IMR-90 (cell line): ENCODE measurements around the gene CCDC102A. TPM values are rescaled to one million over a fixed set of nuclear protein-coding genes. Genes with fewer than 3 reads are reported as not detected.

Source experiments
- ATAC-seq: fragments of 200-7000 bp; cut with Tn5 transposase; 2 replicates; pipeline ENCODE4 v1.9.1; 2020; ENCODE audit warnings: low read depth, mild to moderate bottlenecking, moderate library complexity
- BruUV-seq: library from RNA; stranded (reverse); fragments of 400-500 nt; replicated peaks from 2 replicates; lab custom pipeline; 2021; lab: Mats Ljungman, UMichigan
- CTCF ChIA-PET: fragments of 300-600 bp; formaldehyde crosslinking; extraction: SDS; loops from one replicate; lab custom pipeline; 2021; ENCODE audit warnings: antibody characterized with exemption; lab: Yijun Ruan, JAX
- POLR2A ChIA-PET: fragments of 300-600 bp; sonication (Branson Sonifier 250); formaldehyde crosslinking; loops from one replicate; lab custom pipeline; 2022; ENCODE audit warnings: antibody characterized with exemption; ENCODE audit not compliant: unreplicated experiment; lab: Charles Lee
- DNase-seq: peaks from one replicate; pipeline ENCODE4 v3.0.0; 2013
- H2AFZ ChIP-seq: replicated peaks from 2 replicates; pipeline ENCODE3; 2013; ENCODE audit warnings: low read length, mild to moderate bottlenecking; ENCODE audit not compliant: poor library complexity
- H2AK5ac ChIP-seq: 2 replicates; pipeline ENCODE4 v1.6.1; 2013; ENCODE audit warnings: low read depth, low read length, inconsistent platforms
- H2AK9ac ChIP-seq: replicated peaks from 2 replicates; pipeline ENCODE3; 2013; ENCODE audit warnings: mild to moderate bottlenecking, low read depth, low read length, moderate library complexity; ENCODE audit not compliant: poor library complexity
- H2BK120ac ChIP-seq: 2 replicates; pipeline ENCODE4 v1.6.1; 2013; ENCODE audit warnings: low read depth, low read length, inconsistent platforms
- H2BK15ac ChIP-seq: 3 replicates; pipeline ENCODE4 v1.6.1; 2013; ENCODE audit warnings: low read depth, low read length, inconsistent platforms
- H2BK20ac ChIP-seq: 2 replicates; pipeline ENCODE4 v1.6.1; 2013; ENCODE audit warnings: low read depth, mild to moderate bottlenecking, inconsistent platforms, low read length, moderate library complexity
- H2BK5ac ChIP-seq: 2 replicates; pipeline ENCODE4 v1.6.1; 2013; ENCODE audit warnings: mild to moderate bottlenecking, low read depth, low read length, inconsistent platforms; ENCODE audit not compliant: poor library complexity, severe bottlenecking
- H3K14ac ChIP-seq: replicated peaks from 2 replicates; pipeline ENCODE4 v1.6.1; 2013; ENCODE audit warnings: low read depth, low read length, inconsistent platforms
- H3K18ac ChIP-seq: 2 replicates; pipeline ENCODE4 v1.6.1; 2013; ENCODE audit warnings: low read depth, low read length, control low read depth
- H3K23ac ChIP-seq: 2 replicates; pipeline ENCODE4 v1.6.1; 2013; ENCODE audit warnings: low read depth, low read length, inconsistent platforms
- H3K27ac ChIP-seq: 2 replicates; pipeline ENCODE4 v1.5.1; 2013; ENCODE audit warnings: mild to moderate bottlenecking, control low read depth, low read length; ENCODE audit not compliant: insufficient read depth
- H3K27me3 ChIP-seq: 2 replicates; pipeline ENCODE4 v1.6.1; 2013; ENCODE audit warnings: low read length; ENCODE audit not compliant: control insufficient read depth, insufficient read depth
- H3K36me3 ChIP-seq: 2 replicates; pipeline ENCODE4 v1.6.1; 2013; ENCODE audit warnings: low read length, mixed read lengths; ENCODE audit not compliant: control insufficient read depth, insufficient read depth
- H3K4ac ChIP-seq: 2 replicates; pipeline ENCODE4 v1.6.1; 2013; ENCODE audit warnings: low read depth, low read length, inconsistent platforms
- H3K4me1 ChIP-seq: 2 replicates; pipeline ENCODE4 v1.6.1; 2013; ENCODE audit warnings: low read length, mixed read lengths; ENCODE audit not compliant: control insufficient read depth, insufficient read depth
- H3K4me2 ChIP-seq: 2 replicates; pipeline ENCODE4 v1.6.1; 2013; ENCODE audit warnings: low read depth, mild to moderate bottlenecking, control low read depth, low read length, moderate library complexity
- H3K4me3 ChIP-seq: 2 replicates; pipeline ENCODE4 v1.5.1; 2013; ENCODE audit warnings: low read depth, mild to moderate bottlenecking, control low read depth, low read length, moderate library complexity; ENCODE audit not compliant: insufficient read depth
- H3K56ac ChIP-seq: 2 replicates; pipeline ENCODE4 v1.6.1; 2013; ENCODE audit warnings: low read length, inconsistent platforms; ENCODE audit not compliant: insufficient read depth; ENCODE audit errors: extremely low read depth
- H3K79me1 ChIP-seq, 2 experiments: 2 replicates each; pipeline ENCODE4 v1.6.1; 2013; ENCODE audit warnings: low read length in 2 of 2, inconsistent platforms in 1 of 2, low read depth in 1 of 2
- H3K9ac ChIP-seq: 2 replicates; pipeline ENCODE4 v1.6.1; 2013; ENCODE audit warnings: low read depth, low read length, control low read depth
- H3K9me1 ChIP-seq: 2 replicates; pipeline ENCODE4 v1.6.1; 2013; ENCODE audit warnings: low read length, inconsistent platforms; ENCODE audit not compliant: insufficient read depth
- H3K9me3 ChIP-seq: 2 replicates; pipeline ENCODE4 v1.6.1; 2013; ENCODE audit warnings: low read length; ENCODE audit not compliant: control insufficient read depth, insufficient read depth
- H4K20me1 ChIP-seq: 2 replicates; pipeline ENCODE4 v1.6.1; 2013; ENCODE audit warnings: low read length, inconsistent platforms; ENCODE audit not compliant: insufficient read depth
- H4K5ac ChIP-seq: 2 replicates; pipeline ENCODE4 v1.6.1; 2013; ENCODE audit warnings: mild to moderate bottlenecking, low read depth, low read length, control low read depth
- H4K8ac ChIP-seq, 2 experiments: 2 replicates each; pipeline ENCODE4 v1.6.1; 2013; ENCODE audit warnings: low read depth in 2 of 2, low read length in 2 of 2, control low read depth in 1 of 2, inconsistent platforms in 1 of 2
- H4K91ac ChIP-seq: 2 replicates; pipeline ENCODE4 v1.6.1; 2013; ENCODE audit warnings: low read depth, low read length, inconsistent platforms; ENCODE audit not compliant: insufficient read depth
- BHLHE40 ChIP-seq: fragments of 150-350 bp; IDR thresholded peaks from 2 replicates; pipeline ENCODE4 v1.6.1; 2016; ENCODE audit warnings: mild to moderate bottlenecking, low read depth, low read length
- CEBPB ChIP-seq: IDR thresholded peaks from 2 replicates; pipeline ENCODE4 v1.6.1; 2012; ENCODE audit warnings: low read depth, low read length, improper control_type of control experiment
- CHD1 ChIP-seq: IDR thresholded peaks from 2 replicates; pipeline ENCODE4 v1.6.1; 2012; ENCODE audit warnings: low read depth, low read length, improper control_type of control experiment
- ELK1 ChIP-seq: fragments of 150-350 bp; IDR thresholded peaks from 2 replicates; pipeline ENCODE4 v1.6.1; 2016; ENCODE audit warnings: low read depth, mild to moderate bottlenecking, low read length, moderate library complexity, borderline replicate concordance
- MAFK ChIP-seq: IDR thresholded peaks from 2 replicates; pipeline ENCODE4 v1.6.1; 2012; ENCODE audit warnings: low read depth, low read length, improper control_type of control experiment
- MXI1 ChIP-seq: IDR thresholded peaks from 2 replicates; pipeline ENCODE4 v1.6.1; 2012; ENCODE audit warnings: low read depth, mild to moderate bottlenecking, low read length, moderate library complexity, borderline replicate concordance
- NFE2L2 ChIP-seq: fragments of 150-350 bp; IDR thresholded peaks from 2 replicates; pipeline ENCODE4 v1.6.1; 2016; ENCODE audit warnings: low read depth, mild to moderate bottlenecking, low read length
- POLR2A ChIP-seq: IDR thresholded peaks from 2 replicates; pipeline ENCODE4 v1.6.1; 2012; ENCODE audit warnings: mild to moderate bottlenecking, low read depth, low read length
- RCOR1 ChIP-seq: IDR thresholded peaks from 2 replicates; pipeline ENCODE4 v1.6.1; 2012; ENCODE audit warnings: mild to moderate bottlenecking, low read length, improper control_type of control experiment; ENCODE audit not compliant: insufficient replicate concordance
- RFX5 ChIP-seq: IDR thresholded peaks from 2 replicates; pipeline ENCODE4 v1.8.0; 2012; ENCODE audit warnings: low read depth, mild to moderate bottlenecking, low read length, moderate library complexity
- USF2 ChIP-seq: fragments of 150-350 bp; IDR thresholded peaks from 2 replicates; pipeline ENCODE4 v1.6.1; 2017; ENCODE audit warnings: mild to moderate bottlenecking, antibody characterized with exemption, low read length, low read depth
- WGBS, 2 experiments: methylation state at CpG; one replicate each; pipeline versions ENCODE4 v1.1.5 to v1.1.7; 2013; ENCODE audit warnings: missing lambda C conversion rate in 2 of 2; ENCODE audit not compliant: insufficient read length in 1 of 2; ENCODE audit errors: extremely low coverage in 2 of 2; 5-methylcytosine and 5-hydroxymethylcytosine counted together
- dilution Hi-C: fragments of 300-500 bp; cut with HindIII; formaldehyde crosslinking; loops from one replicate; pipeline ENCODE4 v1.14.3; 2018; ENCODE audit warnings: low sequenced_read_pairs; ENCODE audit not compliant: unreplicated experiment
- in situ Hi-C: fragments of 300-500 bp; cut with MboI; formaldehyde crosslinking; loops from 3 replicates; pipeline ENCODE4 v1.14.3; 2019; ENCODE audit warnings: low sequenced_read_pairs, inconsistent platforms, mixed read lengths
- intact Hi-C: fragments of 100-400 bp; cut with micrococcal nuclease; formaldehyde crosslinking; loops from 2 replicates; pipeline ENCODE4 v1.10.0; 2022
- polyA plus RNA-seq, 3 experiments: library from polyadenylated mRNA; depleted of rRNA; stranded (reverse); fragments of >200 nt; gene quantifications; 2 replicates each; pipeline ENCODE4 v1.2.3, GENCODE V29; 2012; ENCODE audit warnings: low replicate concordance in 1 of 3
- total RNA-seq: library from RNA; depleted of rRNA; stranded (reverse); fragments of >200 nt; gene quantifications from 2 replicates; pipeline ENCODE4 v1.2.3, GENCODE V29; 2012

CCDC102A gene
- total and polyA plus RNA-seq, 2 of the 4 experiments (the other 2 are of a cell fraction), result 5.4 to 8.5 TPM

GRCh38 chr16:57575468-57576277 is 39.3 kb upstream of the CCDC102A start (continued):
- TF ChIP-seq USF2, result no peak

- 92% methylated on average over 13 of the region's 24 CpGs; no CpG with 5 or more reads in 1 of the 2 experiments for WGBS, 2 experiments
- Histone ChIP-seq H2BK120ac (no peak overlapping the region), H4K91ac (no peak overlapping the region), H4K20me1 (no peaks in the 10 kb centered on the region), H3K9ac (no peak overlapping the region), H3K18ac (no peak overlapping the region), H4K8ac (no peak overlapping the region), H3K9me3 (no peaks in the 10 kb centered on the region), H3K4me1 (no peaks in the 10 kb centered on the region), H3K27ac (no peak overlapping the region), H3K36me3 (no peaks in the 10 kb centered on the region), H3K4me3 (no peak overlapping the region), H3K4ac (no peak overlapping the region), H3K27me3 (peaks cover 25% of the 10 kb centered on the region), H2BK20ac (no peak overlapping the region), H3K56ac (no peak overlapping the region), H2AK9ac (no peak overlapping the region), H2BK15ac (no peak overlapping the region), H3K23ac (no peak overlapping the region), H2AK5ac (no peak overlapping the region), H3K79me1 (no peaks in the 10 kb centered on the region), H3K14ac (no peak overlapping the region), H2BK5ac (no peak overlapping the region), H4K5ac (no peak overlapping the region), H3K9me1 (no peaks in the 10 kb centered on the region), H2AFZ (no peak overlapping the region), H3K4me2 (no peak overlapping the region)
- no peak for DNase-seq
- BruUV-seq, result no TSS peak
- CTCF ChIA-PET, result interaction anchor here (1.1 to 2.6 kb wide), 5 partner anchors 14 to 145 kb away, joined by 3 to 9 read pairs (median 5); no protein-coding TSS in a partner anchor
- POLR2A ChIA-PET, result no interaction called here
- ATAC-seq, result no peak
- intact Hi-C loops, result loop anchor here (5.0 kb wide), 2 partner anchors 162 to 427 kb away; partner anchors contain the start of genes KATNB1, USB1 and ZNF319
- in situ Hi-C loops, result no loop called here
- dilution Hi-C loops, result no loop called here
- TF ChIP-seq MAFK, result no peak
- TF ChIP-seq USF2, result no peak
- TF ChIP-seq BHLHE40, result no peak
- TF ChIP-seq RFX5, result no peak
- TF ChIP-seq POLR2A, result no peak
- no peak for TF ChIP-seq RCOR1
- TF ChIP-seq NFE2L2, result no peak
- TF ChIP-seq CHD1, result no peak
- TF ChIP-seq ELK1, result no peak
- TF ChIP-seq MXI1, result no peak
- TF ChIP-seq CEBPB, result no peak
Observed at GRCh38 chr16:57574646-57575467, 38.5 kb upstream of the CCDC102A start.
